OCI-LY1 (cell line): ENCODE measurements around the gene PARD6B.
"Not testable (repeated sequence)": the region's sequence is repeated elsewhere in the genome, so short reads cannot be mapped to it uniquely, and the experiment has no call there.

Source experiments
- H2AFZ ChIP-seq: fragments of 200-600 bp; sonication (generic), shearing (Covaris generic); 2 replicates; pipeline ENCODE4 v1.6.0; 2014; ENCODE audit warnings: antibody characterized with exemption, mild to moderate bottlenecking, low read length
- H3F3A ChIP-seq: fragments of 200-600 bp; sonication (generic), shearing (Covaris generic); 2 replicates; pipeline ENCODE4 v1.6.0; 2014; ENCODE audit warnings: mild to moderate bottlenecking, antibody characterized with exemption, low read length, moderate library complexity; ENCODE audit not compliant: insufficient read depth
- H3K27ac ChIP-seq: fragments of 200-600 bp; sonication (generic); 2 replicates; pipeline ENCODE4 v1.5.1; 2014; ENCODE audit warnings: low read length, mixed run types, mild to moderate bottlenecking, low read depth; ENCODE audit not compliant: poor library complexity, severe bottlenecking
- H3K27me3 ChIP-seq: fragments of 200-600 bp; sonication (generic); 2 replicates; pipeline ENCODE4 v1.6.0; 2014; ENCODE audit warnings: antibody characterized with exemption, mild to moderate bottlenecking, low read length, moderate library complexity; ENCODE audit not compliant: insufficient read depth
- H3K36me3 ChIP-seq: fragments of 200-600 bp; sonication (generic); 2 replicates; pipeline ENCODE4 v1.6.1; 2014; ENCODE audit warnings: mild to moderate bottlenecking, antibody characterized with exemption, low read length, moderate library complexity, mixed read lengths; ENCODE audit not compliant: insufficient read depth
- H3K4me1 ChIP-seq: fragments of 200-600 bp; sonication (generic); 2 replicates; pipeline ENCODE4 v1.5.1; 2014; ENCODE audit warnings: mild to moderate bottlenecking, low read length, moderate library complexity; ENCODE audit not compliant: insufficient read depth, severe bottlenecking
- H3K4me2 ChIP-seq: fragments of 200-600 bp; sonication (generic), shearing (Covaris generic); 2 replicates; pipeline ENCODE4 v1.6.1; 2014; ENCODE audit warnings: low read length
- H3K4me3 ChIP-seq: fragments of 200-600 bp; sonication (generic); 2 replicates; pipeline ENCODE4 v1.5.1; 2014; ENCODE audit warnings: low read length, low read depth, mild to moderate bottlenecking, mixed read lengths; ENCODE audit not compliant: poor library complexity, severe bottlenecking
- H3K79me2 ChIP-seq: fragments of 200-600 bp; shearing (Covaris generic); 2 replicates; pipeline ENCODE4 v1.6.1; 2016; ENCODE audit warnings: mixed run types, low read length, mixed read lengths; ENCODE audit not compliant: insufficient read depth
- H3K9ac ChIP-seq: fragments of 200-600 bp; sonication (generic), shearing (Covaris generic); 2 replicates; pipeline ENCODE4 v1.6.1; 2014; ENCODE audit warnings: mild to moderate bottlenecking, low read length, mixed read lengths
- H3K9me2 ChIP-seq: fragments of 200-600 bp; sonication (generic), shearing (Covaris generic); 2 replicates; pipeline ENCODE4 v1.6.1; 2014; ENCODE audit warnings: low read depth, mild to moderate bottlenecking, low read length, mixed read lengths
- H3K9me3 ChIP-seq: fragments of 200-600 bp; shearing (Covaris generic); 2 replicates; pipeline ENCODE4 v1.6.1; 2014; ENCODE audit warnings: low read length, mixed read lengths
- H4K20me1 ChIP-seq: fragments of 200-600 bp; sonication (generic), shearing (Covaris generic); 2 replicates; pipeline ENCODE4 v1.6.0; 2016; ENCODE audit warnings: mild to moderate bottlenecking, low read length; ENCODE audit not compliant: insufficient read depth
- EZH2 ChIP-seq: fragments of 200-600 bp; sonication (generic), shearing (Covaris generic); IDR thresholded peaks from 2 replicates; pipeline ENCODE4 v1.8.0; 2017; ENCODE audit warnings: borderline replicate concordance, mixed run types, mild to moderate bottlenecking, antibody characterized with exemption, low read length, moderate library complexity, mixed read lengths
- TF ChIP-seq, protein P1 (sequence below): fragments of 200-600 bp; sonication (generic), shearing (Covaris generic); IDR thresholded peaks from 2 replicates; pipeline ENCODE4 v1.5.1; 2017; ENCODE audit warnings: mild to moderate bottlenecking, antibody characterized with exemption, low read length, moderate library complexity, mixed read lengths

PARD6B gene

DNA sequence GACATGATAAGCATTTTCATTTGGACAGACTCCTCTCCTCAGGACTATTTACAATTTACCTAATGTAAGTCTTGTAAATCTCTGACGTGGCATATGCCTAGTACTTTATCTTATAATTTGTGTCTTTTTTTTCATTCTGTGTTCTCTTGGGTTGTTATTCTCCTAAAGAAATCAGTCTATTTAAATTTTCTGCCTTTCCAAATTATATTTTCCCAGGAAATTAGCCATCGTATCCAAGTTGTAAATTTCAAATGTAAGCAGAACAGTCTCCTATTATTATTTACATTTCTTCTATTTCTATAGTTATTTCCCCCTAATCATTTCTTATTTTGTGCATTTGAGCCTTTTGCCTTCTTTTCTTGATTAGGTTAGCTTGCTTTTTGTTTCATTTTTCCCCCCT, 46.0 kb downstream of the PARD6B start:
- Histone ChIP-seq H3K27ac (no peak overlapping the region), H3K4me2 (no peak overlapping the region), H3K9me3 (no peaks in the 10 kb centered on the region)

DNA sequence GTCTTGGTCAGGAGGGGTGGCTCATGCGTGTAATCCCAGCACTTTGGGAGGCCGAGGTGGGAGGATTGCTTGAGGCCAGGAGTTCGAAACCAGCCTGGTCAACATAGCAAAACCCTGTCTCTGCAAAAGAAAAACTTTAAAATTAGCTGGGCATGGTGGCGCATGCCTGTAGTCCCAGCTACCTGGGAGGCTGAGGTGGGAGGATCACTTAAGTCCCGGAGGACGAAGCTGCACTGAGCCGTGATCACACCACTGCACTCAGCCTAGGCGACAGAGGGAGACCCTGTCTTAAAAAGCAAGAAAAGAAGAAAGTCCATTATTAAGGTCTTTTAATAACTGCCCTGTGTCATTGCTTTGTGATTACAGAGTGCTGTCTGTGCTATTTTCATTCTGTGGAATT, 47.6 kb downstream of the PARD6B start:
- not testable (repeated sequence) for H3K9ac ChIP-seq, H3K27me3 ChIP-seq, H3K4me1 ChIP-seq, H3K9me3 ChIP-seq, H3K27ac ChIP-seq, H3K9me2 ChIP-seq, H3K79me2 ChIP-seq, H2AFZ ChIP-seq, H3K36me3 ChIP-seq, H3F3A ChIP-seq, H3K4me3 ChIP-seq, H4K20me1 ChIP-seq, H3K4me2 ChIP-seq

More for the DNA sequence above, 46.0 kb downstream of the PARD6B start:
- Histone ChIP-seq H3K4me3 (no peak overlapping the region), H3F3A (no peaks in the 10 kb centered on the region), H3K4me1 (no peaks in the 10 kb centered on the region), H3K27me3 (no peaks in the 10 kb centered on the region), H3K9me2 (no peaks in the 10 kb centered on the region), H2AFZ (no peak overlapping the region), H3K79me2 (no peaks in the 10 kb centered on the region), H3K36me3 (no peaks in the 10 kb centered on the region), H4K20me1 (no peaks in the 10 kb centered on the region), H3K9ac (no peak overlapping the region)
- TF ChIP-seq EZH2, result no peak
- TF ChIP-seq, protein P1, sequence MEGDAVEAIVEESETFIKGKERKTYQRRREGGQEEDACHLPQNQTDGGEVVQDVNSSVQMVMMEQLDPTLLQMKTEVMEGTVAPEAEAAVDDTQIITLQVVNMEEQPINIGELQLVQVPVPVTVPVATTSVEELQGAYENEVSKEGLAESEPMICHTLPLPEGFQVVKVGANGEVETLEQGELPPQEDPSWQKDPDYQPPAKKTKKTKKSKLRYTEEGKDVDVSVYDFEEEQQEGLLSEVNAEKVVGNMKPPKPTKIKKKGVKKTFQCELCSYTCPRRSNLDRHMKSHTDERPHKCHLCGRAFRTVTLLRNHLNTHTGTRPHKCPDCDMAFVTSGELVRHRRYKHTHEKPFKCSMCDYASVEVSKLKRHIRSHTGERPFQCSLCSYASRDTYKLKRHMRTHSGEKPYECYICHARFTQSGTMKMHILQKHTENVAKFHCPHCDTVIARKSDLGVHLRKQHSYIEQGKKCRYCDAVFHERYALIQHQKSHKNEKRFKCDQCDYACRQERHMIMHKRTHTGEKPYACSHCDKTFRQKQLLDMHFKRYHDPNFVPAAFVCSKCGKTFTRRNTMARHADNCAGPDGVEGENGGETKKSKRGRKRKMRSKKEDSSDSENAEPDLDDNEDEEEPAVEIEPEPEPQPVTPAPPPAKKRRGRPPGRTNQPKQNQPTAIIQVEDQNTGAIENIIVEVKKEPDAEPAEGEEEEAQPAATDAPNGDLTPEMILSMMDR, result no peak

DNA sequence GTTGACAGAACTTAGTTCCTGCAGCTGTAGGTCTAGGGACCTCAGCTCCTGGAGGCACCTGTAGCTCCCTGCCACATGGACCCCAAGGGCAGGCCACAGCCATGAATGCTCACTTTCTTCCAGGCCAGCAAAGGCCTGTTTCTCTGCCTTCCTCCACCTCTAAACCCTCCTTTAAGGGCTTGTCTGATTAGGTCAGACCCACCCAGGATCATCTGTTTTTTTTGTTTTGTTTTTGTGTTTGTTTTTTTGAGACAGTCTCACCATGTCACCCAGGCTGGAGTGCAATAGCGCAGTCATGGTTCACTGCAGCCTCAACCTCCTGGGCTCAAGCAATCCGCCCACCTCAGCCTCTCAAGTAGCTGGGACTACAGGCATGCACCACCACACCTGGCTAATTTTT, 52.0 kb downstream of the PARD6B start:
- Histone ChIP-seq H4K20me1 (no peaks in the 10 kb centered on the region), H2AFZ (no peak overlapping the region), H3K79me2 (no peaks in the 10 kb centered on the region), H3K4me2 (no peak overlapping the region), H3K9ac (no peak overlapping the region), H3K4me3 (no peak overlapping the region), H3K27me3 (no peaks in the 10 kb centered on the region), H3F3A (no peaks in the 10 kb centered on the region), H3K4me1 (peaks cover 4% of the 10 kb centered on the region), H3K9me3 (no peaks in the 10 kb centered on the region), H3K36me3 (no peaks in the 10 kb centered on the region), H3K27ac (no peak overlapping the region), H3K9me2 (no peaks in the 10 kb centered on the region)
- no peak for TF ChIP-seq EZH2
- TF ChIP-seq, protein P1, result no peak

DNA sequence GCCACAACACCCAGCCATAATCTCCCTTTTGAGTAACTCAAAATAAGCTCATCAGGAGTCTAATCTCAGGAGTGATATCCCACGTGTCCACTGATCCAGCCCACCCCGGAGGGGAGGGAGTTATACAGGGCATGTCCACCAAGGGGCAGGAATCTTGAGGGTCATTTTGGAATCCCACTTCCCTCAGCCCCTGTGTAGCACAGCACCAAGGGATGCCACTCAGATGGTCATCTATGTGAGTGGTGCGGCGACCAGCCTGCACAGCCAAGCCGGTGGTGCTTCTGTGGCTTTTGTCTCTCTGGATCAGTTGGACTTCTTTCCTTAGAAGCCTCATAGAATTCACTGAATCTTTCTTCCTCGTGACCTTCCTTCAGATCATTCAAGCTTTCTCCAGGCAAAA, 52.5 kb downstream of the PARD6B start:
- no peak overlapping the region for H2AFZ ChIP-seq
- no peaks in the 10 kb centered on the region for H3F3A ChIP-seq
- H3K9me2 ChIP-seq, result no peaks in the 10 kb centered on the region
- no peak overlapping the region for H3K9ac ChIP-seq
- H3K27ac ChIP-seq, result no peak overlapping the region
- no peaks in the 10 kb centered on the region for H3K36me3 ChIP-seq
- no peak overlapping the region for H3K4me3 ChIP-seq
- H4K20me1 ChIP-seq, result no peaks in the 10 kb centered on the region
- peaks cover 4% of the 10 kb centered on the region for H3K4me1 ChIP-seq
- H3K4me2 ChIP-seq, result no peak overlapping the region
- no peaks in the 10 kb centered on the region for H3K9me3 ChIP-seq
- no peaks in the 10 kb centered on the region for H3K27me3 ChIP-seq
- TF ChIP-seq, protein P1, result no peak
- TF ChIP-seq EZH2, result no peak
- no peaks in the 10 kb centered on the region for H3K79me2 ChIP-seq
